OCI-LY3 (cell line): ENCODE data around the gene KLHL25.
A peak's percentile ranks its signal among the peaks of the same experiment; 100 is the strongest.

Source experiments
- H2AFZ ChIP-seq: fragments of 200-600, 300-600 bp; shearing (Covaris generic); 2 replicates; pipeline ENCODE4 v1.6.0; 2014; ENCODE audit warnings: antibody characterized with exemption, low read depth, low read length
- H3K27ac ChIP-seq: fragments of 200-600, 300-600 bp; sonication (generic); 2 replicates; pipeline ENCODE4 v1.5.1; 2014; ENCODE audit warnings: mild to moderate bottlenecking, low read length, moderate library complexity, mixed read lengths
- H3K27me3 ChIP-seq: fragments of 200-600, 300-600 bp; sonication (generic); 2 replicates; pipeline ENCODE4 v1.6.1; 2014; ENCODE audit warnings: low read depth, low read length, mixed read lengths
- H3K36me3 ChIP-seq: fragments of 200-600, 300-600 bp; sonication (generic); replicated peaks from 2 replicates; pipeline ENCODE3; 2014; ENCODE audit warnings: low read depth, low read length, mixed read lengths
- H3K4me1 ChIP-seq: fragments of 300-600, 200-600 bp; sonication (generic); 2 replicates; pipeline ENCODE4 v1.6.1; 2014; ENCODE audit warnings: low read length, mixed read lengths
- H3K4me2 ChIP-seq: fragments of 200-600, 300-600 bp; sonication (generic); 2 replicates; pipeline ENCODE4 v1.6.1; 2014; ENCODE audit warnings: low read length, mixed read lengths
- H3K4me3 ChIP-seq: fragments of 300-600, 200-600 bp; sonication (generic); 2 replicates; pipeline ENCODE4 v1.5.1; 2014; ENCODE audit warnings: antibody characterized with exemption, mild to moderate bottlenecking, low read length, moderate library complexity
- H3K79me2 ChIP-seq: fragments of 300-600, 200-600 bp; shearing (Covaris generic); 2 replicates; pipeline ENCODE4 v1.6.1; 2014; ENCODE audit warnings: mild to moderate bottlenecking, low read length, mixed read lengths
- H3K9ac ChIP-seq: fragments of 300-600, 200-600 bp; shearing (Covaris generic); 2 replicates; pipeline ENCODE4 v1.6.0; 2014; ENCODE audit warnings: mild to moderate bottlenecking, low read length, moderate library complexity
- H3K9me3 ChIP-seq: fragments of 200-600, 300-600 bp; shearing (Covaris generic); 2 replicates; pipeline ENCODE4 v1.6.1; 2014; ENCODE audit warnings: low read length, mixed read lengths; ENCODE audit not compliant: insufficient read depth
- H4K20me1 ChIP-seq: fragments of 200-600, 300-600 bp; sonication (generic); 2 replicates; pipeline ENCODE4 v1.6.1; 2016; ENCODE audit warnings: low read length, mixed read lengths; ENCODE audit not compliant: insufficient read depth
- EZH2phosphoT487 ChIP-seq: fragments of 200-600 bp; shearing (Covaris generic); IDR thresholded peaks from 2 replicates; pipeline ENCODE4 v1.6.1; 2018; ENCODE audit warnings: antibody characterized with exemption, mixed run types, low read depth
- TF ChIP-seq, protein P1 (sequence below): fragments of 200-600, 300-600 bp; sonication (generic); IDR thresholded peaks from 2 replicates; pipeline ENCODE4 v1.5.1; 2014; ENCODE audit warnings: antibody characterized with exemption, low read length, low read depth

KLHL25 gene

GRCh38 chr15:85828874-85829273, 34.1 kb upstream of the KLHL25 start:
- H3K79me2 ChIP-seq: no peaks in the 10 kb centered on the region
- peak overlapping the region; percentile 75; the same call in 1 of the 2 replicates for H2AFZ ChIP-seq
- 0 out of 2 replicates have a peak overlapping the region, but pooled peaks have one; percentile 23 for H3K4me3 ChIP-seq
- no peak overlapping the region for H3K27ac ChIP-seq
- H3K9me3 ChIP-seq: no peaks in the 10 kb centered on the region
- peaks cover 14% of the 10 kb centered on the region for H3K27me3 ChIP-seq
- TF ChIP-seq, protein P1, sequence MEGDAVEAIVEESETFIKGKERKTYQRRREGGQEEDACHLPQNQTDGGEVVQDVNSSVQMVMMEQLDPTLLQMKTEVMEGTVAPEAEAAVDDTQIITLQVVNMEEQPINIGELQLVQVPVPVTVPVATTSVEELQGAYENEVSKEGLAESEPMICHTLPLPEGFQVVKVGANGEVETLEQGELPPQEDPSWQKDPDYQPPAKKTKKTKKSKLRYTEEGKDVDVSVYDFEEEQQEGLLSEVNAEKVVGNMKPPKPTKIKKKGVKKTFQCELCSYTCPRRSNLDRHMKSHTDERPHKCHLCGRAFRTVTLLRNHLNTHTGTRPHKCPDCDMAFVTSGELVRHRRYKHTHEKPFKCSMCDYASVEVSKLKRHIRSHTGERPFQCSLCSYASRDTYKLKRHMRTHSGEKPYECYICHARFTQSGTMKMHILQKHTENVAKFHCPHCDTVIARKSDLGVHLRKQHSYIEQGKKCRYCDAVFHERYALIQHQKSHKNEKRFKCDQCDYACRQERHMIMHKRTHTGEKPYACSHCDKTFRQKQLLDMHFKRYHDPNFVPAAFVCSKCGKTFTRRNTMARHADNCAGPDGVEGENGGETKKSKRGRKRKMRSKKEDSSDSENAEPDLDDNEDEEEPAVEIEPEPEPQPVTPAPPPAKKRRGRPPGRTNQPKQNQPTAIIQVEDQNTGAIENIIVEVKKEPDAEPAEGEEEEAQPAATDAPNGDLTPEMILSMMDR: no peak
- no peak for TF ChIP-seq EZH2phosphoT487
- H3K9ac ChIP-seq: no peak overlapping the region
- no peaks in the 10 kb centered on the region for H3K36me3 ChIP-seq
- H4K20me1 ChIP-seq: no peaks in the 10 kb centered on the region
- H3K4me2 ChIP-seq: peak overlapping the region; percentile 44
- peaks cover 10% of the 10 kb centered on the region for H3K4me1 ChIP-seq

GRCh38 chr15:85828126-85828525, 33.4 kb upstream of the KLHL25 start:
- H3K4me2 ChIP-seq: no peak overlapping the region

GRCh38 chr15:85826756-85827515, 32.2 kb upstream of the KLHL25 start:
- Histone ChIP-seq H3K36me3 (no peaks in the 10 kb centered on the region), H3K9ac (no peak overlapping the region), H3K4me2 (no peak overlapping the region), H4K20me1 (no peaks in the 10 kb centered on the region), H3K9me3 (no peaks in the 10 kb centered on the region), H2AFZ (no peak overlapping the region), H3K27ac (no peak overlapping the region), H3K27me3 (0 out of 2 replicates have a peak, but pooled peaks cover 7% of the 10 kb centered on the region), H3K4me3 (no peak overlapping the region), H3K4me1 (peaks cover 10% of the 10 kb centered on the region), H3K79me2 (no peaks in the 10 kb centered on the region)
- TF ChIP-seq, protein P1: no peak
- TF ChIP-seq EZH2phosphoT487: no peak

More at GRCh38 chr15:85828126-85828525, 33.4 kb upstream of the KLHL25 start:
- peaks cover 10% of the 10 kb centered on the region for H3K4me1 ChIP-seq
- peaks cover 14% of the 10 kb centered on the region for H3K27me3 ChIP-seq
- H3K4me3 ChIP-seq: no peak overlapping the region
- no peak overlapping the region for H2AFZ ChIP-seq
- no peaks in the 10 kb centered on the region for H3K9me3 ChIP-seq
- no peak overlapping the region for H3K9ac ChIP-seq
- no peaks in the 10 kb centered on the region for H4K20me1 ChIP-seq
- TF ChIP-seq EZH2phosphoT487: no peak
- TF ChIP-seq, protein P1: no peak
- H3K36me3 ChIP-seq: no peaks in the 10 kb centered on the region
- H3K79me2 ChIP-seq: no peaks in the 10 kb centered on the region
- no peak overlapping the region for H3K27ac ChIP-seq

- H3K36me3 ChIP-seq: no peaks in the 10 kb centered on the region
- no peaks in the 10 kb centered on the region for H4K20me1 ChIP-seq
- H3K27me3 ChIP-seq: 0 out of 2 replicates have a peak, but pooled peaks cover 4% of the 10 kb centered on the region
- no peak overlapping the region for H3K9ac ChIP-seq
- no peak overlapping the region for H3K27ac ChIP-seq
- peaks cover 10% of the 10 kb centered on the region for H3K4me1 ChIP-seq
- no peak for TF ChIP-seq EZH2phosphoT487
- TF ChIP-seq, protein P1: no peak
- no peaks in the 10 kb centered on the region for H3K9me3 ChIP-seq
- H3K79me2 ChIP-seq: no peaks in the 10 kb centered on the region
- H2AFZ ChIP-seq: no peak overlapping the region
- no peak overlapping the region for H3K4me3 ChIP-seq
- no peak overlapping the region for H3K4me2 ChIP-seq
Measured at GRCh38 chr15:85825719-85826118, 31.0 kb upstream of the KLHL25 start.
